Measurements from ENCODE around the gene ZBED5. TPM values are rescaled to one million over a fixed set of nuclear protein-coding genes. Genes with fewer than 3 reads are reported as not detected.

The ZBED5 gene
- total RNA-seq, 4 donors from 2014 or later = 26.6 to 63.2 (median 32.2) TPM

- Histone ChIP-seq H3K27ac (no peak overlapping the region), H3K9me3 (no peaks in the 10 kb centered on the region), H3K4me1 (peaks cover 29% of the 10 kb centered on the region), H3K27me3 (no peaks in the 10 kb centered on the region), H3K4me3 (no peak overlapping the region), H3K36me3 (no peaks in the 10 kb centered on the region)
- TF ChIP-seq POLR2A (IDR thresholded peaks at IDR 0.05) = no peak
- TF ChIP-seq EP300 (IDR thresholded peaks at IDR 0.05) = no peak
- DNase-seq (ENCODE audit: low spot score in 2 of 2) = no peak
These were observed 3.2 kb upstream of the ZBED5 start for GRCh38 chr11:10861047-10861446.

DNA sequence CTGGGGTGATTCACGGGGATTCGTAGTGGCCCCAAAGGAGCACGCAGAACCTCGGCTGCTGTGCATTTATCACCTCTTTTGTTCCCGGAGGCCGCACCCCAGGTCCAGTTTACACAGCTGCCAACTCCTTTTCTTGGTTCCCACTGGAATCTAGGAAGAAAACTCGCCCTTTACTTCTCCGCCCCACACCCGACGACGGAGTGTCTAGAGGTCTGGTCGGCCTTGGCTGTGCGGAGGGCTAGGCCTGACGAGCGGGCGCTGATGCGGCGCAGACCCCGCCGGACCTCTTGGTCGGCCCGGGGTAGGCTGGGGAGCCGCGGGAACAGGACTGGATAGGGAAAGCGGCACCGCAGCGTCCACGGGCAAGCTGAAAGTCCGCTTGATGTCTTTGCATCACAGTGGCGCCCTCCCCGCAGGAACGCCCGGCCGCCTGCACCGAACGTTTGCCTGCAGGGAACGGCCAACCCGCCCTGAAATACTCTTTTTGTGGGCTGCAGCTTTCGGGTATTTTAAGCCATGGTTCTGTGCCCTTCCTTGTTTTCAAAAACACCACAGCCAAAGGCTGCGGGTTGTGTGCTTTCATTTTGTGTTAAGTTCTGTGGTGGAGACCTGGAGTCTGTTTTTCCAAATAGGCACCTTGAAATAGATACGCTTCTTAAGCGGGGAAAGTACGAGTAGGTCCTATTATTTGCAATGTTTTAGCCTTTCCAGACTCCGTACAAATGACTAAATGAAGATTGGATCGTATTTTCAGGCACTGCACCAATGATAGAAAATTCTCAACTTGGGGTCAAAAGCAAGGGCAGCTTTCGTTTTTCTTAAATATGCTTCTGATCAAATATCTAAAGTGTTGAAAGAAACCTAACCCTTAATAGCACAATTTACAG lies 829 bp upstream of the ZBED5 start:
- WGBS = under 1% methylated on average over 42 of the region's 46 CpGs
- Histone ChIP-seq H3K4me1 (peaks cover 33% of the 10 kb centered on the region), H3K27ac (peak overlapping the region; percentile 98), H3K4me3 (peak overlapping the region; percentile 63), H3K36me3 (peaks cover 15% of the 10 kb centered on the region), H3K9me3 (no peaks in the 10 kb centered on the region), H3K27me3 (no peaks in the 10 kb centered on the region)
- no peak for TF ChIP-seq CTCF (IDR thresholded peaks at IDR 0.05)
- TF ChIP-seq EP300 (IDR thresholded peaks at IDR 0.05) = no peak
- TF ChIP-seq POLR2A (IDR thresholded peaks at IDR 0.05) = no peak
- peak in 2 of 3 donors; percentile 29 to 31 for TF ChIP-seq POLR2AphosphoS5 (IDR thresholded peaks at IDR 0.05)
- DNase-seq (ENCODE audit: low spot score in 2 of 2) = peak in 1 of 2 donors; percentile 86

GRCh38 chr11:10857459-10857708 lies 469 bp downstream of the ZBED5 start:
- TF ChIP-seq POLR2A (IDR thresholded peaks at IDR 0.05) (no peak), POLR2AphosphoS5 (IDR thresholded peaks at IDR 0.05) (no peak), EP300 (IDR thresholded peaks at IDR 0.05) (no peak), CTCF (IDR thresholded peaks at IDR 0.05) (no peak)
- H3K4me3 ChIP-seq = peak overlapping the region; percentile 63
- H3K36me3 ChIP-seq = peaks cover 26% of the 10 kb centered on the region
- H3K27ac ChIP-seq = peak overlapping the region; percentile 98
- H3K9me3 ChIP-seq = no peaks in the 10 kb centered on the region
- H3K27me3 ChIP-seq = no peaks in the 10 kb centered on the region
- H3K4me1 ChIP-seq = peaks cover 30% of the 10 kb centered on the region
- DNase-seq (ENCODE audit: low spot score in 2 of 2) = no peak
- 0% methylated on average over 1 of the region's 14 CpGs for WGBS

- 5% methylated on average over 17 of the region's 17 CpGs for WGBS
- peak in 1 of 2 donors; percentile 13 for TF ChIP-seq POLR2A (IDR thresholded peaks at IDR 0.05)
- no peak for TF ChIP-seq CTCF (IDR thresholded peaks at IDR 0.05)
- peak in 1 of 3 donors; percentile 16 for TF ChIP-seq POLR2AphosphoS5 (IDR thresholded peaks at IDR 0.05)
- TF ChIP-seq EP300 (IDR thresholded peaks at IDR 0.05) = no peak
- Histone ChIP-seq H3K27ac (peak overlapping the region; percentile 98), H3K4me1 (peaks cover 30% of the 10 kb centered on the region), H3K9me3 (no peaks in the 10 kb centered on the region), H3K36me3 (peaks cover 31% of the 10 kb centered on the region), H3K4me3 (peak overlapping the region; percentile 63), H3K27me3 (no peaks in the 10 kb centered on the region)
- DNase-seq (ENCODE audit: low spot score in 2 of 2) = peak in 1 of 2 donors; percentile 77
These were observed 979 bp downstream of the ZBED5 start for GRCh38 chr11:10856689-10857458.

GRCh38 chr11:10855295-10855694 lies 2.6 kb downstream of the ZBED5 start:
- 93% methylated on average over 2 of the region's 2 CpGs for WGBS
- H3K4me3 ChIP-seq = no peak overlapping the region
- peaks cover 30% of the 10 kb centered on the region for H3K4me1 ChIP-seq
- H3K27me3 ChIP-seq = no peaks in the 10 kb centered on the region
- H3K36me3 ChIP-seq = peaks cover 32% of the 10 kb centered on the region
- no peak overlapping the region for H3K27ac ChIP-seq
- DNase-seq (ENCODE audit: low spot score in 2 of 2) = no peak
- H3K9me3 ChIP-seq = no peaks in the 10 kb centered on the region
- TF ChIP-seq CTCF (IDR thresholded peaks at IDR 0.05) (no peak), POLR2AphosphoS5 (IDR thresholded peaks at IDR 0.05) (no peak), POLR2A (IDR thresholded peaks at IDR 0.05) (no peak), EP300 (IDR thresholded peaks at IDR 0.05) (no peak)

All from suprapubic skin (tissue), 4 donors.